Heart left ventricle (tissue), 16 donors: Measurements from ENCODE around the gene KCTD17. TPM values are rescaled to one million over a fixed set of nuclear protein-coding genes. Genes with fewer than 3 reads are reported as not detected.

Experiments used
- ATAC-seq, 4 donors: fragments of 200-7000 bp; cut with Tn5 transposase; one replicate each; pipeline ENCODE4 v1.9.1; 2020 to 2022; ENCODE audit warnings: moderate library complexity in 4 of 4, mild to moderate bottlenecking in 3 of 4, moderate number of reproducible peaks in 1 of 4
- DNase-seq, 5 donors: peaks; one replicate each; pipeline ENCODE4 v3.0.0-alpha.2; 2020
- H3K27ac ChIP-seq, 12 donors: fragments of 200-600 bp; sonication (generic) in 4 of 12; one replicate each; pipeline versions ENCODE4 v1.5.0 to v1.8.0; 2016 to 2022; ENCODE audit warnings: mild to moderate bottlenecking in 2 of 12
- H3K27me3 ChIP-seq, 9 donors: fragments of 200-600 bp; sonication (generic) in 2 of 9; one replicate each; pipeline versions ENCODE4 v1.5.1 to v1.8.0; 2016 to 2022; ENCODE audit warnings: mild to moderate bottlenecking in 3 of 9
- H3K36me3 ChIP-seq, 9 donors: fragments of 200-600 bp; sonication (generic) in 2 of 9; one replicate each; pipeline versions ENCODE4 v1.5.0 to v1.8.0; 2018 to 2022; ENCODE audit warnings: mild to moderate bottlenecking in 2 of 9
- H3K4me1 ChIP-seq, 12 donors: fragments of 200-600 bp; sonication (generic) in 4 of 12; one replicate each; pipeline versions ENCODE4 v1.5.0 to v1.8.0; 2016 to 2022; ENCODE audit warnings: mild to moderate bottlenecking in 3 of 12
- H3K4me3 ChIP-seq, 12 donors: fragments of 200-600 bp; sonication (generic) in 4 of 12; one replicate each; pipeline versions ENCODE4 v1.5.0 to v1.8.0; 2017 to 2022; ENCODE audit warnings: mild to moderate bottlenecking in 9 of 12, moderate library complexity in 4 of 12
- H3K9me3 ChIP-seq, 12 donors: fragments of 200-600 bp; sonication (generic) in 4 of 12; one replicate each; pipeline versions ENCODE4 v1.5.0 to v1.8.0; 2016 to 2022; ENCODE audit warnings: mild to moderate bottlenecking in 1 of 12
- CTCF ChIP-seq, 12 donors: fragments of 200-600 bp; sonication (generic) in 4 of 12; IDR thresholded peaks; one replicate each; pipeline versions ENCODE4 v1.5.0 to v1.8.0; 2018 to 2022; ENCODE audit warnings: antibody characterized with exemption in 12 of 12, mild to moderate bottlenecking in 5 of 12
- POLR2A ChIP-seq, 2 donors: fragments of 450-650 bp; IDR thresholded peaks; one replicate each; pipeline ENCODE4 v1.6.1; 2017; ENCODE audit warnings: antibody characterized with exemption in 2 of 2, mild to moderate bottlenecking in 2 of 2, moderate library complexity in 2 of 2
- WGBS, 4 donors: extraction: QIAGEN DNeasy Blood & Tissue Kit in 2 of 4; methylation state at CpG; one replicate each; pipeline versions ENCODE4 v1.1.5 to v1.1.7; 2013 to 2018; 5-methylcytosine and 5-hydroxymethylcytosine counted together
- intact Hi-C, 10 donors: fragments of 100-400 bp; cut with DNase I; formaldehyde crosslinking; loops; one replicate each; pipeline versions ENCODE4 v1.11.1 to v1.14.2; 2022
- polyA plus RNA-seq, 2 donors: library from polyadenylated mRNA; stranded (reverse); fragments of 200-250 nt; gene quantifications; one replicate each; pipeline ENCODE4 v1.2.3, GENCODE V29; 2013
- total RNA-seq, 9 donors: library from RNA; depleted of rRNA in 2 of 9; stranded (reverse); fragments of >200 nt in 2 of 9; fragmentation: NEBNext Ultra II Directional in 3 of 9; extraction: Animal tissue kit (Norgen Biotek cat#: 25700) in 3 of 9; gene quantifications; one replicate each; pipeline versions ENCODE4 v1.1.0 to v1.2.4, GENCODE V29; 2016 to 2023
- donor health status: ischemic (EF 13 %, LVEDD 7.1; RV severe dilation, severe dysfunction).
- donor health status: healthy with polysubstance abuse.
- donor health status: DM: no; HTN: yes; CAD: no.
- donor health status: DM: no; HTN: no; CAD: no.
- donor health status: ischemic (EF 25% LVEDD 6.9; RV normal size, moderate dysfunction).
- donor health status: ischemic (EF 25% LVEDD 5.7; RV mildly dilated, moderate dysfunction).
- donor health status: healthy.
- donor health status: DM: yes; HTN: yes; CAD: no.
- donor health status: ischemic (EF 35%, LVEDD 5.7; RV mildly dilated, moderate dysfunction).
- donor health status: nonischemic (EF 11% LVEDD 7.7; RV severe dilation, severe dysfunction).
- donor health status: DM: yes; HTN: yes; CAD: no.
- donor health status: PGD.
- donor health status: ischemic (EF 29% LVEDD 5.4; RV normal size, mild dysfunction).
- donor health status: nonischemic (EF 23%, LVEDD 6.1; RV moderate dilation, normal function).

Gene KCTD17
- total and polyA plus RNA-seq, 11 donors = 10.8 to 62.0 (median 17.3) TPM

- TF ChIP-seq CTCF (IDR thresholded peaks at IDR 0.05) (peak in 1 of 12 donors; percentile 8), POLR2A (IDR thresholded peaks at IDR 0.05) (no peak)
- H3K9me3 ChIP-seq = no peaks in the 10 kb centered on the region
- no peaks in the 10 kb centered on the region for H3K4me1 ChIP-seq
- ATAC-seq (no peak), DNase-seq (no peak)
- H3K4me3 ChIP-seq = no peak overlapping the region
- intact Hi-C loops = no loop called here
- WGBS, 4 donors = 42 to 57% (median 47%) methylated on average over 10 of the region's 10 CpGs
- no peak overlapping the region for H3K27ac ChIP-seq
- H3K27me3 ChIP-seq = peaks cover 0 to 54% (median 29%) of the 10 kb centered on the region in 9 donors
- no peaks in the 10 kb centered on the region for H3K36me3 ChIP-seq
Measured at GRCh38 chr22:37098976-37099591, 47.5 kb downstream of the KCTD17 start.

GRCh38 chr22:37100589-37101127 lies 49.1 kb downstream of the KCTD17 start:
- H3K9me3 ChIP-seq = no peaks in the 10 kb centered on the region
- DNase-seq (no peak), ATAC-seq (no peak)
- no peak overlapping the region for H3K27ac ChIP-seq
- intact Hi-C loops = no loop called here
- H3K4me1 ChIP-seq = no peaks in the 10 kb centered on the region
- TF ChIP-seq CTCF (IDR thresholded peaks at IDR 0.05) (no peak), POLR2A (IDR thresholded peaks at IDR 0.05) (no peak)
- H3K27me3 ChIP-seq = peaks cover 0 to 44% (median 21%) of the 10 kb centered on the region in 9 donors
- no peaks in the 10 kb centered on the region for H3K36me3 ChIP-seq
- no peak overlapping the region for H3K4me3 ChIP-seq
- 59 to 70% (median 66%) methylated on average over 8 of the region's 8 CpGs for WGBS, 4 donors

- Histone ChIP-seq H3K4me3 (no peak overlapping the region), H3K27me3 (peaks cover 0 to 36% (median 13%) of the 10 kb centered on the region in 9 donors)
Measured at GRCh38 chr22:37101311-37102066, 49.9 kb downstream of the KCTD17 start.

More at GRCh38 chr22:37101311-37102066, 49.9 kb downstream of the KCTD17 start:
- ATAC-seq (no peak), DNase-seq (no peak)
- Histone ChIP-seq H3K4me1 (no peaks in the 10 kb centered on the region), H3K27ac (no peak overlapping the region), H3K36me3 (no peaks in the 10 kb centered on the region), H3K9me3 (no peaks in the 10 kb centered on the region)
- WGBS, 4 donors = 77 to 86% (median 83%) methylated on average over 10 of the region's 10 CpGs
- no peak for TF ChIP-seq CTCF (IDR thresholded peaks at IDR 0.05)
- TF ChIP-seq POLR2A (IDR thresholded peaks at IDR 0.05) = no peak
- intact Hi-C loops = no loop called here
